Activated CD4-positive, alpha-beta T cell treated with anti-CD3 and anti-CD28 coated beads, Interleukin-2, amount 50 U/mL, for 48 hours (primary cell): Measurements from ENCODE around the gene FAF1.
"Not testable (repeated sequence)": the region's sequence is repeated elsewhere in the genome, so short reads cannot be mapped to it uniquely, and the experiment has no call there.

ENCODE experiments used
- DNase-seq, 2 experiments: peaks; one replicate each; pipeline ENCODE4 v3.0.0-alpha.2; 2020

Gene FAF1

GRCh38 chr1:50952566-50952965 lies 7.5 kb downstream of the FAF1 start:
- DNase-seq, result not testable (repeated sequence)

- no peak for DNase-seq
Observed at GRCh38 chr1:50950396-50950795, 9.7 kb downstream of the FAF1 start.

DNA sequence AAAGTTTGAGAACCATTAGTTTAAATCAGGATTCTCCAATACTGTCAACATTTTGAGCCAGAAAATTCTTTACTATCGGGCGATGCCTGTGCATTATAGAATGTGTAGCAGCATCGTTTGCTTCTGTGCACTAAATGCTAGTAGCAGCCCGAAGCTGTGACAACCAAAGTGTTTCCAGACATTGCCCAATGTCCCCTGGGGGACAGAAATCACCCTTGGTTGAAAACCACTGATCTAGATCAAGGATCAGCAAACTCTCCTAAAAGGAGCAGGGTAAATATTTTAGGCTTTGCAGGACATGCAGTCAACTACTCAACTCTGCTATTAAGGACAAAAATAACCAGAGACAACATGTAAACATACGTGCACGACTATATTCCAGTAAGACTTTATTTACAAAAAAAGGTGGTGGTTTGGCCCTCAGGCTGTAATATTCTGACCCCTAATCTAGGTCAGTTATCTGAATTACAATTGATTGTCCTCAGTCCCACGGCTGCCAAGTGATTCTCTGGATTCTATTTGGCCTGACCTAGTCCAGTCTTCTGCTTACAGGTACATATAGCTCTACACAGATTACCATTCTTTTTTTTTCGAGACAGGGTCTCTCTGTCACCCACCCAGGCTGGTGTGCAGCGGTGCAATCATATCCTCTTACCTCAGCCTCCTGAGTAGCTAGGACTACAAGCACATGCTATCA lies 10.6 kb downstream of the FAF1 start:
- DNase-seq, result no peak

- no peak for DNase-seq
Observed at GRCh38 chr1:50942334-50942733, 17.7 kb downstream of the FAF1 start.

GRCh38 chr1:50940291-50940690 lies 19.8 kb downstream of the FAF1 start:
- DNase-seq, result no peak

GRCh38 chr1:50936321-50936720 lies 23.7 kb downstream of the FAF1 start:
- no peak for DNase-seq

DNA sequence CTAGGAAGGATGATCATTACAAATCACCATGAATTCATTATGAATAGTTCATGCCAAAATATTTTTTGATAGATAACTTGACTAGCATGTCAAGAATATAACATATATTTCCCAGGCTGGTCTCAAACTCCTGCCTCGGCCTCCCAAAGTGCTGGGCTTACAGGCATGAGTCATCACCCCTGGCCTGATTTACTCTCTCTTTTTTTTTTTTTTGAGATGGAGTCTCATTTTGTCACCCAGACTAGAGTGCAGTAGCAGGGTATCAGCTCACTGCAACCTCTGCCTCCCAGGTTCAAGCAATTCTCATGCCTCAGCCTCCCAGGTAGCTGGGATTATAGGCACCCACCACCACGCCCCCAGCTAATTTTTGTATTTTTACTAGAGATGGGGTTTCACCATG lies 24.8 kb downstream of the FAF1 start:
- DNase-seq, result not testable (repeated sequence)

GRCh38 chr1:50934838-50935237 lies 25.2 kb downstream of the FAF1 start:
- DNase-seq, result no peak

DNA sequence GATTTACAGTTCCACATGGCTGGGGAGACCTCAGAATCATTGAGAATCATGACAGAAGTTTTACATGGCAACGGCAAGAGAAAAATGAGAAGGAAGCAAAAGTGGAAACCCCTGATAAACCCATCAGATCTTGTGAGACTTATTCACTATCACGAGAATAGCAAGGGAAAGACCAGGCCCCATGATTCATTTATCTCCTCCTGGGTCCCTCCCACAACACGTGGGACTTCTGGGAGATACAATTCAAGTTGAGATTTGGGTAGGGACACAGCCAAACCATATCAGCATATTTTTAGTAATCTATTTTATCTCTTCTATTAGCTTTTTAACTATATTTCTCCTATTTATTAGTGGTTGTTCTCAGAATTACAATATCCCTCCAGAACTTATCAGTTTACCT lies 26.3 kb downstream of the FAF1 start:
- not testable (repeated sequence) for DNase-seq

DNA sequence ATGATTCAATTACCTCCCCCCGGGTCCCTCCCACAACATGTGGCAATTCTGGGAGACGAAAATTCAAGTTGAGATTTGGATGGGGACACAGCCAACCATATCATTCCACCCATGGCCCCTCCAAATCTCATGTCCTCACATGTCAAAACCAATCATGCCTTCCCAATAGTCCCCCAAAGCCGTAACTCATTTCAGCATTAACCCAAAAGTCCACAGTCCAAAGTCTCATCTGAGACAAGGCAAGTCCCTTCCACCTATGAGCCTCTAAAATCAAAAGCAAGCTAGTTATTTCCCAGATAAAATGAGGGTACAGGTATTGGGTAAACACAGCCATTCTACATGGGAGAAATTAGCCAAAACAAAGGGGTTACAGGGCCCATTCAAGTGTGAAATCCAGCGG lies 28.0 kb downstream of the FAF1 start:
- DNase-seq, result not testable (repeated sequence)

DNA sequence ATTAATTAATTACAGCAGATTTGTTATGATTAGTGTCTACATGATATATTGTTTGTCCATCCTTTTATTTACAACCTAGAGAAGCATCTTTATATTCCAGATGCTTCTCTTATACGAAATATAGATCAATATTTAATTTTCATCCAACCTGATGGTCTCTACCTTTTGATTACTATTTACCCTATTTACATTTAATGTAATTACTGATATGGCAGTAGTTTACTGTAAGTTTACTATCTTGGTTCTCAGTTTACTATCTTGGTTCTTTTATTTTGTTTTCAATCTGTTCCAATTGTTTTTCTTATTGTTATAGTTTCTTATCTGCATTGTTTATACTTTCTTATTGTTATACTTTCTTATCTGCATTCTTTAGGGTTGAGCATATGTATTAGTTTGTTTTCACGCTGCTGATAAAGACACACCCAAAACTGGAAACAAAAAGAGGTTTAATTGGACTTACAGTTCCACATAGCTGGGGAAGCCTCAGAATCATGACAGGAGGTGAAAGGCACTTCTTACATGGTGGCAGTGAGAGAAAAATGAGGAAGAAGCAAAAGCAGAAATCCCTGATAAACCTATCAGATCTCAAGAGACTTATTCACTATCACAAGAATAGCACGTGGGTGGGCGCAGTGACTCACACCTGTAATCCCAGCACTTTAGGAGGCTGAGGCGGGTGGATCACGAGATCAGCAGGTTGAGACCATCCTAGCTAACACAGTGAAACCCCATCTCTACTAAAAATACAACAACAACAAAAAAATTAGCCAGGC lies 28.9 kb downstream of the FAF1 start:
- DNase-seq, result no peak

DNA sequence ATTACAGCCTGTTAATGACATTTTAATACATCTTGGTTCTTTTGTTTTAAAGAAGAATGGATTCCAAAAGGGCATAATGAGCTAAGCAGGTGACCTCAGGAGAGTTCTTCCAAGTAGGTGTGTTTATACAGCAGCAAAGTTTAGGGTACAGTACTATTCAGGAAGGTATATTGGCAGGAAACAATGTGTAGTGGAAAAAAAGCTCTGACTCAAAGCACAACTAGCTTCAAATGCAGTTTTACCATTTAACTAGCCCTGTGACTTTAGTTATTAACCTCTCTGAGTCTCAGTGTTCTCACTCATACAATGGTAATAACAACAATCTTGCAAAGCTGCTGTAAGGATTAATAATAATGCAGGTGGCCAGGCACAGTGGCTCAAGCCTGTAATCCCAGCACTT lies 29.9 kb downstream of the FAF1 start:
- no peak for DNase-seq

- DNase-seq, result no peak
Observed at GRCh38 chr1:50929376-50929958, 30.6 kb downstream of the FAF1 start.

DNA sequence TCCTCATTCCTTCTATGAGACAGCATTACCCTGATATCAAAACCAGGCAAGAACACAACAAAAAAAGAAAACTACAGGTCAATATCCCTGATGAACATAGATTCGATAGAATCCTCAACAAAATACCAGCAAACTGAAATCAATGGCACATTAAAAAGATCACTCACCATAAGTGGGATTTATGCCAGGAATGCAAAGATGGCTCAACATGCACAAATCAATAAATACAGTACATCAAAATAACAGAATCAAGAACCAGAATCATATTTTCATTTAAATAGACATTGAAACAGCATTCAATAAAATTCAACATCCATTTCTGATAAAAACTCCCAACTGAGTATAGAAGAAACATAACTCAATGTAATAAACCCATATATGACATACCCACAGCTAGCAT lies 36.5 kb downstream of the FAF1 start:
- no peak for DNase-seq

DNA sequence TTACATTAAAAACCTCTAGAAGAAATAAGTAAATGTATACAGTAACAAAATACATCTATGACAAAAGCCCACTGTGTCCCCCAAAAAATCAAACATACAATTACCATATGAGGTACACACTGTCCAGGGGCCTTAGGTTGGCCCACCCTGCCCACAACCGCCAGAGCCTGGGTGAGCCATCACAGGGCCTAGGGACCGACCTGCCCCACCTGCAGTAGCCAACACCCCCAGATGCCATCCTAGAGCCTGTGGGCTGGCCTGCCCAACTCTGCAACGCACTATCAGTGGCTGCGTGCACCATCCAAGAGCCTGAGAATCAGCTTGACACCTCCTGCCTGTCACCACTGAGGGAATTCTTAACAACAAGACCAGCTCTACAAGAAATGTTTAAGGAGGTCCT lies 39.0 kb downstream of the FAF1 start:
- no peak for DNase-seq

- no peak for DNase-seq
Observed at GRCh38 chr1:50920409-50920808, 39.7 kb downstream of the FAF1 start.

DNA sequence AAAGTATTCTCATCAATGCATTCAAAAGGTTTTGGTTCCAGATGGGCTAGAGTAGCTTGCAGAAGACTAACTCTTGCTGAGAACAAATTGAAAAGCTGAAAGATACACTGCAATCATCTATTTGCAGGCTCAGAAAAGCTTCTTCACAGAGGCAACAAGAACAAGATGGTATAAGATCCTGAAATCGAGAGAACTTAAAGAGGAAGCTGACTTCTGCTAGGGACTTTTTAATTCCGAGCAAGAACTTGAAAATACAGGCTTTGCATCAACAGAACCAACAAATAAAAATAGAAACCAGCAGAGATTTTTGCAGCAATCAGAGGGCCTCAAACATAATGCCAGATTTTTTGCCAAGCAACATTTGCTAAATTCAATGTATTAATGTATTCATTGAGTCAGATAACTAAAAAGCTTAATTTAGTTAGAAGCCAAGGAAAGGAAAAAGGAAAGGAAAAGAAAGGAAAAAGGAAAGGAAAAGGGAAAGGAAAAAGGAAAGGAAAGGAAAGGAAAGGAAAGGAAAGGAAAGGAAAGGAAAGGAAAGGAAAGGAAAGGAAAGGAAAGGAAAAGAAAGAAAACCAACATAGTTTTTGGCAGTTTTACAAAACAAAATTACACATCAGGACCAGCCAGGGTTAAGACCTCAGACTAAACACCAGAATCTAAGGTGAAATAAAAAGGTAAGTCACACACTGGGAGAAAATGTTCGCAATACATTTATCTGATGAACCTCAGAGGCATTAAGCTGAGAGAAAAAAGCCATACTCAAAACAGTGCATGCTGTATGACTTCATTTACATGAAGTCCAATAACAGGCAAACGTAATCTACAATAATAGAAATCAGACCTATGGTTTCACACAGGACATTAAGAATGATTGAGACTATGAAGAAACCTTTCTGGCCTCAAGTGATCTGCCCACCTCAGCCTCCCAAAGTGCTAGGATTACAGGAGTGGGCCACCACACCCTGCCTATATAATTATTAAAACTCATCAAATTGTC lies 42.6 kb downstream of the FAF1 start:
- no peak for DNase-seq

GRCh38 chr1:50915621-50916020 lies 44.4 kb downstream of the FAF1 start:
- no peak for DNase-seq

- no peak for DNase-seq
Observed at GRCh38 chr1:50913954-50914353, 46.1 kb downstream of the FAF1 start.

- DNase-seq, result not testable (repeated sequence)
Observed at GRCh38 chr1:50910356-50910755, 49.7 kb downstream of the FAF1 start.

- DNase-seq, result not testable (repeated sequence)
Observed at GRCh38 chr1:50907610-50908009, 52.5 kb downstream of the FAF1 start.

DNA sequence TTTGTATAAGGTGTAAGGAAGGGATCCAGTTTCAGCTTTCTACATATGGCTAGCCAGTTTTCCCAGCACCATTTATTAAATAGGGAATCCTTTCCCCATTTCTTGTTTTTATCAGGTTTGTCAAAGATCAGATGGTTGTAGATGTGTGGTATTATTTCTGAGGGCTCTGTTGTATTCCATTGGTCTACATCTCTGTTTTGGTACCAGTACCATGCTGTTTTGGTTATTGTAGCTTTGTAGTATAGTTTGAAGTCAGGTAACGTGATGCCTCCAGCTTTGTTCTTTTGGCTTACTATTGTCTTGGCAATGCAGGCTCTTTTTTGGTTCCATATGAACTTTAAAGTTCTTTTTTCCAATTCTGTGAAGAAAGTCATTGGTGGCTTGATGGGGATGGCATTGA lies 54.0 kb downstream of the FAF1 start:
- DNase-seq, result not testable (repeated sequence)

DNA sequence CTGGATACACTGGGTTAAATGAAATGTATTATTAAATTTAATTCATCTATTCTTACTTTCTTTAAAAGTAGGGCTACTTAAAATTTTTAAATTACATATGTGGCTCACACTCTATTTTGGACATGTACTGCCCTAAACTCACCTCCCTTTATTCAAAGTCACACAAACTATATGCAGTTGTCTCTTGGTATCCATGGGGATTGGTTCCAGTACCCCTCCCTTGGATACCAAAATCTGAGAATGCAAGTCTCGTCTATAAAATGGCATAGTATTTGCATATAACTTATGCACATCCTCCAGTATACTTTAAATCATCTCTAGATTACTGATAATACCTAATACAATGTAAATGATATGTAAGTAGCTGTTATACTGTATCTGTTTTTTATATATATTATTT lies 57.6 kb downstream of the FAF1 start:
- no peak for DNase-seq
